Skeletal muscle tissue (tissue), 4 donors: ENCODE measurements around the gene TSR2. TPM values are rescaled to one million over a fixed set of nuclear protein-coding genes. Genes with fewer than 3 reads are reported as not detected.

ENCODE experiments used
- H3K27ac ChIP-seq: one replicate; pipeline ENCODE4 v1.7.0; 2013; ENCODE audit warnings: mild to moderate bottlenecking, low read depth, low read length, inconsistent platforms
- H3K27me3 ChIP-seq, 3 donors: one replicate each; pipeline ENCODE4 v1.7.0; 2013; ENCODE audit warnings: low read length in 3 of 3; ENCODE audit not compliant: control insufficient read depth in 3 of 3, insufficient read depth in 3 of 3
- H3K36me3 ChIP-seq, 3 donors: one replicate each; pipeline ENCODE4 v1.7.0; 2013; ENCODE audit warnings: low read length in 3 of 3; ENCODE audit not compliant: control insufficient read depth in 3 of 3, insufficient read depth in 3 of 3
- H3K4me1 ChIP-seq, 3 donors: one replicate each; pipeline ENCODE4 v1.7.0; 2013; ENCODE audit warnings: low read length in 3 of 3, mild to moderate bottlenecking in 3 of 3; ENCODE audit not compliant: control insufficient read depth in 3 of 3, insufficient read depth in 3 of 3
- H3K4me3 ChIP-seq, 3 donors: one replicate each; pipeline ENCODE4 v1.7.0; 2013; ENCODE audit warnings: low read length in 3 of 3
- H3K9ac ChIP-seq, 3 donors: one replicate each; pipeline ENCODE4 v1.7.0; 2013; ENCODE audit warnings: low read length in 3 of 3, mild to moderate bottlenecking in 3 of 3, moderate library complexity in 2 of 3, low read depth in 1 of 3
- H3K9me3 ChIP-seq, 3 donors: one replicate each; pipeline ENCODE4 v1.7.0; 2013; ENCODE audit warnings: low read length in 3 of 3; ENCODE audit not compliant: control insufficient read depth in 3 of 3
- total RNA-seq: library from RNA; depleted of rRNA; stranded (reverse); fragments of >200 nt; gene quantifications from one replicate; pipeline ENCODE4 v1.2.3, GENCODE V29; 2014
- donor health status: Osteomylitis.

The TSR2 gene
- total RNA-seq, 1 donor from 2014 or later = 12.5 TPM

- Histone ChIP-seq H3K27me3 (peaks cover 0 to 10% (median 0%) of the 10 kb centered on the region in 3 donors), H3K27ac (peak overlapping the region; percentile 12), H3K9me3 (peaks cover 0 to 3% (median 0%) of the 10 kb centered on the region in 3 donors), H3K4me3 (peak overlapping the region; percentile 46 to 65 (median 55)), H3K36me3 (no peaks in the 10 kb centered on the region), H3K4me1 (peaks cover 0 to 3% (median 0%) of the 10 kb centered on the region in 3 donors), H3K9ac (peak overlapping the region in 2 of 3 donors; percentile 19 to 62)
Measured at GRCh38 chrX:54494166-54494988, 54.2 kb downstream of the TSR2 start.

Other genes starting within 250 kb of the TSR2 start
- gene WNK3, start 82.4 kb upstream of the TSR2 start, total RNA-seq = 3.7 TPM
- gene FGD1, start 55.8 kb downstream of the TSR2 start, total RNA-seq = 4.2 TPM
- 20.9 TPM for gene GNL3L, start 89.8 kb downstream of the TSR2 start, total RNA-seq